ENCODE results near the gene PLXNA4.

The PLXNA4 gene

GRCh38 chr7:132561763-132562162 lies 14.5 kb downstream of the PLXNA4 start:
- in situ Hi-C loops (cut with HindIII; ENCODE audit: low pct_ligation_motif_present, low sequenced_read_pairs) = no loop called here
- no peak for DNase-seq

GRCh38 chr7:132560825-132561529 lies 15.3 kb downstream of the PLXNA4 start:
- H3K27me3 ChIP-seq (replicated peaks) = no peaks in the 10 kb centered on the region
- in situ Hi-C loops (cut with HindIII; ENCODE audit: low pct_ligation_motif_present, low sequenced_read_pairs) = no loop called here
- H3K4me3 ChIP-seq (ENCODE audit: low read depth, low read length) = no peak overlapping the region
- no peaks in the 10 kb centered on the region for H3K36me3 ChIP-seq (replicated peaks)
- H3K27ac ChIP-seq = no peak overlapping the region
- DNase-seq = no peak
- no peak for TF ChIP-seq CTCF (IDR thresholded peaks at IDR 0.05; ENCODE audit: low read depth, low read length, missing control alignments)

More at GRCh38 chr7:132561763-132562162, 14.5 kb downstream of the PLXNA4 start:
- no peaks in the 10 kb centered on the region for H3K36me3 ChIP-seq (replicated peaks)
- TF ChIP-seq CTCF (IDR thresholded peaks at IDR 0.05; ENCODE audit: low read depth, low read length, missing control alignments) = no peak
- H3K4me3 ChIP-seq (ENCODE audit: low read depth, low read length) = no peak overlapping the region
- H3K27me3 ChIP-seq (replicated peaks) = no peaks in the 10 kb centered on the region
- no peak overlapping the region for H3K27ac ChIP-seq

GRCh38 chr7:132560105-132560504 lies 16.2 kb downstream of the PLXNA4 start:
- Histone ChIP-seq H3K27ac (no peak overlapping the region), H3K36me3 (replicated peaks) (no peaks in the 10 kb centered on the region), H3K4me3 (ENCODE audit: low read depth, low read length) (no peak overlapping the region), H3K27me3 (replicated peaks) (no peaks in the 10 kb centered on the region)
- no peak for TF ChIP-seq CTCF (IDR thresholded peaks at IDR 0.05; ENCODE audit: low read depth, low read length, missing control alignments)
- no peak for DNase-seq
- in situ Hi-C loops (cut with HindIII; ENCODE audit: low pct_ligation_motif_present, low sequenced_read_pairs) = no loop called here

GRCh38 chr7:132558815-132559214 lies 17.5 kb downstream of the PLXNA4 start:
- in situ Hi-C loops (cut with HindIII; ENCODE audit: low pct_ligation_motif_present, low sequenced_read_pairs) = no loop called here

GRCh38 chr7:132557489-132558044 lies 18.7 kb downstream of the PLXNA4 start:
- peak; percentile 46 for TF ChIP-seq CTCF (IDR thresholded peaks at IDR 0.05; ENCODE audit: low read depth, low read length, missing control alignments)
- Histone ChIP-seq H3K27ac (no peak overlapping the region), H3K27me3 (replicated peaks) (no peaks in the 10 kb centered on the region), H3K4me3 (ENCODE audit: low read depth, low read length) (no peak overlapping the region), H3K36me3 (replicated peaks) (no peaks in the 10 kb centered on the region)
- DNase-seq = no peak
- in situ Hi-C loops (cut with HindIII; ENCODE audit: low pct_ligation_motif_present, low sequenced_read_pairs) = no loop called here

More at GRCh38 chr7:132558815-132559214, 17.5 kb downstream of the PLXNA4 start:
- H3K27ac ChIP-seq = no peak overlapping the region
- no peak for TF ChIP-seq CTCF (IDR thresholded peaks at IDR 0.05; ENCODE audit: low read depth, low read length, missing control alignments)
- H3K4me3 ChIP-seq (ENCODE audit: low read depth, low read length) = no peak overlapping the region
- no peaks in the 10 kb centered on the region for H3K27me3 ChIP-seq (replicated peaks)
- DNase-seq = no peak
- H3K36me3 ChIP-seq (replicated peaks) = no peaks in the 10 kb centered on the region

All from brain microvascular endothelial cell (primary cell).